OCI-LY1 (cell line): ENCODE measurements around the gene OR52N4.
A peak's percentile ranks its signal among the peaks of the same experiment; 100 is the strongest.

Experiments
- H2AFZ ChIP-seq: fragments of 200-600 bp; sonication (generic), shearing (Covaris generic); 2 replicates; pipeline ENCODE4 v1.6.0; 2014; ENCODE audit warnings: antibody characterized with exemption, mild to moderate bottlenecking, low read length
- H3F3A ChIP-seq: fragments of 200-600 bp; sonication (generic), shearing (Covaris generic); 2 replicates; pipeline ENCODE4 v1.6.0; 2014; ENCODE audit warnings: mild to moderate bottlenecking, antibody characterized with exemption, low read length, moderate library complexity; ENCODE audit not compliant: insufficient read depth
- H3K27ac ChIP-seq: fragments of 200-600 bp; sonication (generic); 2 replicates; pipeline ENCODE4 v1.5.1; 2014; ENCODE audit warnings: low read length, mixed run types, mild to moderate bottlenecking, low read depth; ENCODE audit not compliant: poor library complexity, severe bottlenecking
- H3K27me3 ChIP-seq: fragments of 200-600 bp; sonication (generic); 2 replicates; pipeline ENCODE4 v1.6.0; 2014; ENCODE audit warnings: antibody characterized with exemption, mild to moderate bottlenecking, low read length, moderate library complexity; ENCODE audit not compliant: insufficient read depth
- H3K36me3 ChIP-seq: fragments of 200-600 bp; sonication (generic); 2 replicates; pipeline ENCODE4 v1.6.1; 2014; ENCODE audit warnings: mild to moderate bottlenecking, antibody characterized with exemption, low read length, moderate library complexity, mixed read lengths; ENCODE audit not compliant: insufficient read depth
- H3K4me1 ChIP-seq: fragments of 200-600 bp; sonication (generic); 2 replicates; pipeline ENCODE4 v1.5.1; 2014; ENCODE audit warnings: mild to moderate bottlenecking, low read length, moderate library complexity; ENCODE audit not compliant: insufficient read depth, severe bottlenecking
- H3K4me2 ChIP-seq: fragments of 200-600 bp; sonication (generic), shearing (Covaris generic); 2 replicates; pipeline ENCODE4 v1.6.1; 2014; ENCODE audit warnings: low read length
- H3K4me3 ChIP-seq: fragments of 200-600 bp; sonication (generic); 2 replicates; pipeline ENCODE4 v1.5.1; 2014; ENCODE audit warnings: low read length, low read depth, mild to moderate bottlenecking, mixed read lengths; ENCODE audit not compliant: poor library complexity, severe bottlenecking
- H3K79me2 ChIP-seq: fragments of 200-600 bp; shearing (Covaris generic); 2 replicates; pipeline ENCODE4 v1.6.1; 2016; ENCODE audit warnings: mixed run types, low read length, mixed read lengths; ENCODE audit not compliant: insufficient read depth
- H3K9ac ChIP-seq: fragments of 200-600 bp; sonication (generic), shearing (Covaris generic); 2 replicates; pipeline ENCODE4 v1.6.1; 2014; ENCODE audit warnings: mild to moderate bottlenecking, low read length, mixed read lengths
- H3K9me2 ChIP-seq: fragments of 200-600 bp; sonication (generic), shearing (Covaris generic); 2 replicates; pipeline ENCODE4 v1.6.1; 2014; ENCODE audit warnings: low read depth, mild to moderate bottlenecking, low read length, mixed read lengths
- H3K9me3 ChIP-seq: fragments of 200-600 bp; shearing (Covaris generic); 2 replicates; pipeline ENCODE4 v1.6.1; 2014; ENCODE audit warnings: low read length, mixed read lengths
- H4K20me1 ChIP-seq: fragments of 200-600 bp; sonication (generic), shearing (Covaris generic); 2 replicates; pipeline ENCODE4 v1.6.0; 2016; ENCODE audit warnings: mild to moderate bottlenecking, low read length; ENCODE audit not compliant: insufficient read depth
- EZH2 ChIP-seq: fragments of 200-600 bp; sonication (generic), shearing (Covaris generic); IDR thresholded peaks from 2 replicates; pipeline ENCODE4 v1.8.0; 2017; ENCODE audit warnings: borderline replicate concordance, mixed run types, mild to moderate bottlenecking, antibody characterized with exemption, low read length, moderate library complexity, mixed read lengths
- TF ChIP-seq, protein P1 (sequence below): fragments of 200-600 bp; sonication (generic), shearing (Covaris generic); IDR thresholded peaks from 2 replicates; pipeline ENCODE4 v1.5.1; 2017; ENCODE audit warnings: mild to moderate bottlenecking, antibody characterized with exemption, low read length, moderate library complexity, mixed read lengths

Gene OR52N4

DNA sequence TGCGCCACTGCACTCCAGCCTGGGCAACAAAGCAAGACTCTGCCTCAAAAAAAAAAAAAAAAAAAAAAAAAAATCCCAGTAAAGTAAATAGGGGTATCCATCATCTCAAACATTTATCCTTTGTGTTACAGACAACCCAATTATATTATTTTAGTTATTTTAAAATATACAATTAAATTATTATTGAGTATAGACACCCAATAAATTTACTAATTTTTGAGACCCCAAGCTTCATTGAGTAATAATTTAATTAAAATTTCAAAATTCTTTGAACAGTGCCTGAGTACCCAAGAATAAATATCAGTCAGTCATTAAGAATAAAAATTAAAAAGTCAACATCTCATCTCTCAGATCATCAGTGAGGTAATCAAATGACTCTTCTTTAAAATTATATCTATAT lies at the start of gene OR52N4:
OR52N4 (plus strand) TSS at position 301 of the 400 bp plus-strand sequence. CDS start 498 bp downstream, outside the sequence.
- Histone ChIP-seq H3K27me3 (no peaks in the 10 kb centered on the region), H3K36me3 (no peaks in the 10 kb centered on the region), H3K4me2 (no peak within 1 kb of the TSS), H4K20me1 (no peaks in the 10 kb centered on the region; the same call in 1 of the 2 replicates), H3K4me3 (no peak within 1 kb of the TSS), H3K9me2 (no peaks in the 10 kb centered on the region; the same call in 1 of the 2 replicates), H3K9me3 (no peaks in the 10 kb centered on the region), H3K9ac (no peak within 1 kb of the TSS), H3K4me1 (no peaks in the 10 kb centered on the region), H3K79me2 (no peaks in the 10 kb centered on the region), H3K27ac (no peak within 1 kb of the TSS), H2AFZ (no peak within 1 kb of the TSS), H3F3A (no peaks in the 10 kb centered on the region)
- TF ChIP-seq EZH2: no peak
- TF ChIP-seq, protein P1, sequence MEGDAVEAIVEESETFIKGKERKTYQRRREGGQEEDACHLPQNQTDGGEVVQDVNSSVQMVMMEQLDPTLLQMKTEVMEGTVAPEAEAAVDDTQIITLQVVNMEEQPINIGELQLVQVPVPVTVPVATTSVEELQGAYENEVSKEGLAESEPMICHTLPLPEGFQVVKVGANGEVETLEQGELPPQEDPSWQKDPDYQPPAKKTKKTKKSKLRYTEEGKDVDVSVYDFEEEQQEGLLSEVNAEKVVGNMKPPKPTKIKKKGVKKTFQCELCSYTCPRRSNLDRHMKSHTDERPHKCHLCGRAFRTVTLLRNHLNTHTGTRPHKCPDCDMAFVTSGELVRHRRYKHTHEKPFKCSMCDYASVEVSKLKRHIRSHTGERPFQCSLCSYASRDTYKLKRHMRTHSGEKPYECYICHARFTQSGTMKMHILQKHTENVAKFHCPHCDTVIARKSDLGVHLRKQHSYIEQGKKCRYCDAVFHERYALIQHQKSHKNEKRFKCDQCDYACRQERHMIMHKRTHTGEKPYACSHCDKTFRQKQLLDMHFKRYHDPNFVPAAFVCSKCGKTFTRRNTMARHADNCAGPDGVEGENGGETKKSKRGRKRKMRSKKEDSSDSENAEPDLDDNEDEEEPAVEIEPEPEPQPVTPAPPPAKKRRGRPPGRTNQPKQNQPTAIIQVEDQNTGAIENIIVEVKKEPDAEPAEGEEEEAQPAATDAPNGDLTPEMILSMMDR: no peak

GRCh38 chr11:5705688-5706087 lies 48.4 kb upstream of the OR52N4 start:
- H3K9me3 ChIP-seq: no peaks in the 10 kb centered on the region
- no peaks in the 10 kb centered on the region for H3F3A ChIP-seq
- no peak for TF ChIP-seq EZH2
- TF ChIP-seq, protein P1: no peak
- H3K4me1 ChIP-seq: peaks cover 4% of the 10 kb centered on the region
- H3K4me2 ChIP-seq: no peak overlapping the region
- H3K27ac ChIP-seq: no peak overlapping the region
- H3K79me2 ChIP-seq: no peaks in the 10 kb centered on the region
- no peaks in the 10 kb centered on the region for H4K20me1 ChIP-seq
- no peak overlapping the region for H3K9ac ChIP-seq
- H2AFZ ChIP-seq: no peak overlapping the region
- no peak overlapping the region for H3K4me3 ChIP-seq
- H3K27me3 ChIP-seq: no peaks in the 10 kb centered on the region
- H3K9me2 ChIP-seq: no peaks in the 10 kb centered on the region
- H3K36me3 ChIP-seq: peaks cover 67% of the 10 kb centered on the region

DNA sequence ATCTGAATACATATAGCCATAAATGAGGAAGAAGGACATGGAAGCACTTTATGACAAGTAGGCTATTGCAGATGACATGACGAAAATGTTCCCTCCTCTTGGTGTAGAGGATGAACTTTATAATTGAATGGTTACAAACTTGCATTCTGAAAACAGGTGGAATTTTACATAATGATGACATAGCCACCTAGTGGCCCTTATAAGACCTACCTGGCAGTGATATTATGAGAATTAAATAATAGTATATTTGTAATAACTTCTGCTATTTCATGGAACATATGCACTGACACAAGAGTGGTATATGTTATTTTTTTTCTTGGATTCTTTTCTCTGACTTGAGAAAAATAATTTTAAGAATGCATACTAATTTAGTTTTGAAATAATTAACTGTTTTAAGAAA lies 41.5 kb upstream of the OR52N4 start:
- Histone ChIP-seq H3K27ac (no peak overlapping the region), H3K9me2 (no peaks in the 10 kb centered on the region), H4K20me1 (no peaks in the 10 kb centered on the region), H3F3A (no peaks in the 10 kb centered on the region), H3K4me2 (no peak overlapping the region), H3K36me3 (peaks cover 16% of the 10 kb centered on the region; the same call in 1 of the 2 replicates), H3K79me2 (no peaks in the 10 kb centered on the region), H3K9ac (no peak overlapping the region), H3K27me3 (no peaks in the 10 kb centered on the region), H3K4me1 (no peaks in the 10 kb centered on the region), H2AFZ (no peak overlapping the region), H3K4me3 (no peak overlapping the region), H3K9me3 (no peaks in the 10 kb centered on the region)
- no peak for TF ChIP-seq EZH2
- TF ChIP-seq, protein P1: peak; percentile 64
